Cardiac muscle cell (in vitro differentiated cells and primary cell): ENCODE results near the gene CACNA1E. TPM values are rescaled to one million over a fixed set of nuclear protein-coding genes. Genes with fewer than 3 reads are reported as not detected.

Source experiments
- DNase-seq, 2 donors: peaks; one replicate each; pipeline versions ENCODE4 v3.0.0 to v3.0.0-alpha.2; 2010 to 2017; ENCODE audit warnings: low read depth in 1 of 2, low spot score in 1 of 2
- H3K27ac ChIP-seq: fragments of 200-600 bp; sonication (generic); 2 replicates; pipeline ENCODE4 v1.5.1; 2016
- H3K27me3 ChIP-seq: fragments of 200-600 bp; sonication (generic); 2 replicates; pipeline ENCODE4 v1.6.0; 2016; ENCODE audit warnings: control low read depth
- H3K36me3 ChIP-seq: fragments of 200-600 bp; sonication (generic); 2 replicates; pipeline ENCODE4 v1.5.1; 2016; ENCODE audit warnings: control low read depth
- H3K4me1 ChIP-seq: fragments of 200-600 bp; sonication (generic); 2 replicates; pipeline ENCODE4 v1.8.1; 2017; ENCODE audit warnings: low read depth, mild to moderate bottlenecking, mixed run types
- H3K4me3 ChIP-seq: fragments of 200-600 bp; sonication (generic); 2 replicates; pipeline ENCODE4 v1.5.1; 2016; ENCODE audit warnings: mild to moderate bottlenecking
- H3K9me3 ChIP-seq: fragments of 200-600 bp; sonication (generic); 2 replicates; pipeline ENCODE4 v1.5.1; 2017; ENCODE audit warnings: low read depth, mild to moderate bottlenecking, control low read depth
- polyA plus RNA-seq: library from polyadenylated mRNA; unstranded; fragments of >200 nt; fragmentation: Nextera tagmentation; extraction: Ambion mirVana; gene quantifications from 2 replicates; pipeline ENCODE4 v1.2.1, GENCODE V29; 2016
- total RNA-seq: library from RNA; depleted of rRNA; stranded (reverse); fragments of >200 nt; gene quantifications from 2 replicates; pipeline ENCODE4 v1.2.3, GENCODE V29; 2016
- TF ChIP-seq, protein P1 (sequence below): IDR thresholded peaks from 2 replicates; pipeline ENCODE4 v1.5.1; 2012; ENCODE audit warnings: low read depth, mild to moderate bottlenecking, low read length

The CACNA1E gene
- total and polyA plus RNA-seq, 2 experiments from 2014 or later: 0.36 TPM; not detected in 1

DNA sequence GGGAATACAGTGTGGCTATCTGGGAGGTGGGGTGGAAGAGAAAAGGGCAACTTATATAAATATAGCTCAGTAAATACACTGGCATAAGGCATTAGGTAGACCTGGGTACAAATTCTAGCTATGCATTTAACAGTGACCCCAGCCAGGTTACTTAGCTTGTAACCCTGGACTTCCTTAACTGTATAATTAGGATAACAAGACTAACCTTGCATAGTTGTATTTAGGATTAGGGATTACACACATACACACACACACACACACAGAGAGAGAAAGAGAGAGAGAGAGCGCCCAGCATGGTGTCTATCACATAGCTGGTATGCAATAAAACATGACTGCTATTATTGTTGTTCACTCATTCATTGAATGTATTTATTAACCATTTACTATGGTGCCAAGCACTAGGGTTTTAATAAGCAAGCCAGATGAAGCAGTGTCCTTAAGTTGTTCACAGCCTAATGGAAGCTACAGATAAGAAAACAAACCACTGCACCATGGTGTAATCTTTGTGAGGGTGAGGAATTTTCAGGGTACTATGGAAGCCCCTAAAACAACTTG, 326.8 kb downstream of the CACNA1E start:
- TF ChIP-seq, protein P1, sequence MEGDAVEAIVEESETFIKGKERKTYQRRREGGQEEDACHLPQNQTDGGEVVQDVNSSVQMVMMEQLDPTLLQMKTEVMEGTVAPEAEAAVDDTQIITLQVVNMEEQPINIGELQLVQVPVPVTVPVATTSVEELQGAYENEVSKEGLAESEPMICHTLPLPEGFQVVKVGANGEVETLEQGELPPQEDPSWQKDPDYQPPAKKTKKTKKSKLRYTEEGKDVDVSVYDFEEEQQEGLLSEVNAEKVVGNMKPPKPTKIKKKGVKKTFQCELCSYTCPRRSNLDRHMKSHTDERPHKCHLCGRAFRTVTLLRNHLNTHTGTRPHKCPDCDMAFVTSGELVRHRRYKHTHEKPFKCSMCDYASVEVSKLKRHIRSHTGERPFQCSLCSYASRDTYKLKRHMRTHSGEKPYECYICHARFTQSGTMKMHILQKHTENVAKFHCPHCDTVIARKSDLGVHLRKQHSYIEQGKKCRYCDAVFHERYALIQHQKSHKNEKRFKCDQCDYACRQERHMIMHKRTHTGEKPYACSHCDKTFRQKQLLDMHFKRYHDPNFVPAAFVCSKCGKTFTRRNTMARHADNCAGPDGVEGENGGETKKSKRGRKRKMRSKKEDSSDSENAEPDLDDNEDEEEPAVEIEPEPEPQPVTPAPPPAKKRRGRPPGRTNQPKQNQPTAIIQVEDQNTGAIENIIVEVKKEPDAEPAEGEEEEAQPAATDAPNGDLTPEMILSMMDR: no peak
- DNase-seq: no peak
- Histone ChIP-seq H3K4me3 (no peak overlapping the region), H3K4me1 (no peaks in the 10 kb centered on the region), H3K9me3 (no peaks in the 10 kb centered on the region), H3K27me3 (no peaks in the 10 kb centered on the region), H3K27ac (no peak overlapping the region), H3K36me3 (no peaks in the 10 kb centered on the region)

GRCh38 chr1:181812208-181812607, 328.9 kb downstream of the CACNA1E start:
- Histone ChIP-seq H3K27ac (no peak overlapping the region), H3K27me3 (no peaks in the 10 kb centered on the region), H3K9me3 (no peaks in the 10 kb centered on the region), H3K36me3 (no peaks in the 10 kb centered on the region), H3K4me3 (no peak overlapping the region), H3K4me1 (no peaks in the 10 kb centered on the region)
- no peak for DNase-seq
- TF ChIP-seq, protein P1: no peak

DNA sequence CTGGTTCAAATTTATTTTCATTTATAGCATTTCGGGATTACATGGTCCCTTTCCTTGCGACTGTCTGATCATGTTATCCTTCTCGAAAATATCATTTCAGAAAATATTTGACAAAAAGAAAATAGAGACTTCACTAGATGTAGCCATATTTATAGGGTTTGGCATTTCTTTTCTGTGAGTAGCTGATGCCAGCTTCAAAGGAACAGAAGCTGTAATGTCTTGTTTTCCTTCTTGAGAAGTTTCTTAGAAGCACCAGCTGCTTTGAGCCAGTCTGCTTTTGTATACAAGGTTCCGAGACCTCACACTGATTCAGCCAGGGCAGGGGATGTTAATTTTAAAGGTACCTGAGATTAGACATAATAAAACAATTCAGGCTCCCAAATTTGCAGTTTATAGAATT, 329.9 kb downstream of the CACNA1E start:
- Histone ChIP-seq H3K36me3 (no peaks in the 10 kb centered on the region), H3K4me3 (no peak overlapping the region), H3K4me1 (no peaks in the 10 kb centered on the region), H3K9me3 (no peaks in the 10 kb centered on the region), H3K27ac (no peak overlapping the region), H3K27me3 (no peaks in the 10 kb centered on the region)
- TF ChIP-seq, protein P1: no peak
- DNase-seq: no peak

DNA sequence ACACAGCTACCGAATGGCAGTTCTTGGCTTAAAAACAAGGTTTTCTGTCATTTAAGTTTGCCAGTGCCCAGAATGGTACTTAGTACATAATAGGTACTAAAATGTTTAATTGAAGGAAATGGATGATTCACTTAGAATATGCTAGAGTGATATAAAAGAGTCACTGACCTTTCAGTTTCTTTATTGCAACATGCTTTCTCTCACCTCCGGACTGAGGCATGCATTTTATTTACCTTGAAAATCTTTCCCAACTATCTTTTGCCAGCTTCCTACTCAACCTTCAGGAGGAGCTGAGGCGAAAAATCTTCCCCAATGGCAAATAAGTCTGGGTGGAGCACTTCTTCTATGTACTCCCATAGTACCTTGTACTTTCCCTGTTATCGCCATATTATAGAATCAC, 333.3 kb downstream of the CACNA1E start:
- Histone ChIP-seq H3K4me1 (no peaks in the 10 kb centered on the region), H3K27me3 (no peaks in the 10 kb centered on the region), H3K4me3 (no peak overlapping the region), H3K27ac (no peak overlapping the region), H3K36me3 (no peaks in the 10 kb centered on the region), H3K9me3 (no peaks in the 10 kb centered on the region)
- TF ChIP-seq, protein P1: no peak
- DNase-seq: no peak

DNA sequence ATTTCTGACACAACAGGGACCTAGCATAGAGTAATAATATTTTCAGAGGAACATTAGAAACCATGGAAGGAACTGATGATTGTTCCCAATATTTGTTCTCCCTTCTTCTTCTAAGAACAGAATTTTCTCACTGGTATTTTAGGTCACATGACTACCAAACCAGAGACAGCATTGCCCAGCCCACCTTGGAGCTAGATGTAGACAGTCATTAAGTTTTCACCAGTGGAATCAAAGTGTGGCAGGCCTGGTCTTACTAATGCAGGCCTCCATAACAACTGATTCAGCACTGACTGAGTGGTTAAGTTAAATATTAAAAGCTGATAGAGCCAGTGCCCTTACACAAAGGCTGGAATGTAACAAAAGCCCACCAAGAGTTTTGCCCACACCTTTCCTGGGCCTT, 333.8 kb downstream of the CACNA1E start:
- no peaks in the 10 kb centered on the region for H3K9me3 ChIP-seq
- no peak for DNase-seq
- no peak overlapping the region for H3K4me3 ChIP-seq
- H3K4me1 ChIP-seq: no peaks in the 10 kb centered on the region
- no peaks in the 10 kb centered on the region for H3K27me3 ChIP-seq
- no peak overlapping the region for H3K27ac ChIP-seq
- no peaks in the 10 kb centered on the region for H3K36me3 ChIP-seq
- TF ChIP-seq, protein P1: no peak

GRCh38 chr1:181818459-181818858, 335.1 kb downstream of the CACNA1E start:
- H3K36me3 ChIP-seq: no peaks in the 10 kb centered on the region
- H3K27ac ChIP-seq: no peak overlapping the region
- DNase-seq: no peak
- TF ChIP-seq, protein P1: no peak
- no peak overlapping the region for H3K4me3 ChIP-seq
- H3K4me1 ChIP-seq: no peaks in the 10 kb centered on the region
- no peaks in the 10 kb centered on the region for H3K27me3 ChIP-seq
- H3K9me3 ChIP-seq: no peaks in the 10 kb centered on the region
